Neural progenitor cell (in vitro differentiated cells): ENCODE data around the gene C7orf33. TPM values are rescaled to one million over a fixed set of nuclear protein-coding genes. Genes with fewer than 3 reads are reported as not detected.

Source experiments
- DNase-seq: peaks from one replicate; pipeline ENCODE4 v3.0.0-alpha.2; 2016; ENCODE audit warnings: low spot score
- H2AFZ ChIP-seq: fragments of 200-600 bp; sonication (generic); replicated peaks from 2 replicates; pipeline ENCODE4 v1.6.1; 2016; ENCODE audit warnings: antibody characterized with exemption
- H3F3A ChIP-seq: fragments of 200-600 bp; sonication (generic); 2 replicates; pipeline ENCODE4 v1.6.1; 2016; ENCODE audit warnings: antibody characterized with exemption, low read depth
- H3K27ac ChIP-seq: fragments of 200-600 bp; sonication (generic); 2 replicates; pipeline ENCODE4 v1.5.1; 2016; ENCODE audit warnings: mild to moderate bottlenecking
- H3K27me3 ChIP-seq: fragments of 200-600 bp; sonication (generic); 2 replicates; pipeline ENCODE4 v1.6.1; 2016; ENCODE audit warnings: mild to moderate bottlenecking, moderate library complexity
- H3K36me3 ChIP-seq: fragments of 200-600 bp; sonication (generic); 2 replicates; pipeline ENCODE4 v1.5.1; 2016
- H3K4me1 ChIP-seq: fragments of 200-600 bp; sonication (generic); 2 replicates; pipeline ENCODE4 v1.6.1; 2016; ENCODE audit warnings: mixed run types
- H3K4me2 ChIP-seq: fragments of 200-600 bp; sonication (generic); 2 replicates; pipeline ENCODE4 v1.6.1; 2016
- H3K4me3 ChIP-seq: fragments of 200-600 bp; sonication (generic); 2 replicates; pipeline ENCODE4 v1.5.1; 2016
- H3K79me2 ChIP-seq: fragments of 200-600 bp; sonication (generic); 2 replicates; pipeline ENCODE4 v1.6.1; 2016; ENCODE audit warnings: low read depth
- H3K9ac ChIP-seq: fragments of 200-600 bp; sonication (generic); 2 replicates; pipeline ENCODE4 v1.6.1; 2016
- H3K9me3 ChIP-seq: fragments of 200-600 bp; sonication (generic); 2 replicates; pipeline ENCODE4 v1.5.1; 2016; ENCODE audit warnings: low read depth
- H4K20me1 ChIP-seq: fragments of 200-600 bp; sonication (generic); 2 replicates; pipeline ENCODE4 v1.6.1; 2016; ENCODE audit warnings: low read depth
- H3K27ac Mint-ChIP-seq: 3 replicates; pipeline ENCODE4 v1.8.0; 2021; ENCODE audit warnings: mixed read lengths
- H3K27me3 Mint-ChIP-seq: 2 replicates; pipeline ENCODE4 v1.8.0; 2022; ENCODE audit warnings: low read depth, mild to moderate bottlenecking, inconsistent platforms, moderate library complexity, mixed read lengths; ENCODE audit not compliant: insufficient read depth
- H3K36me3 Mint-ChIP-seq: 3 replicates; pipeline ENCODE4 v1.8.0; 2021; ENCODE audit warnings: mixed read lengths
- H3K4me1 Mint-ChIP-seq: 3 replicates; pipeline ENCODE4 v1.8.0; 2021; ENCODE audit warnings: mixed read lengths
- H3K4me3 Mint-ChIP-seq: 3 replicates; pipeline ENCODE4 v1.8.0; 2021; ENCODE audit warnings: mild to moderate bottlenecking, moderate library complexity, mixed read lengths
- H3K9me3 Mint-ChIP-seq: 3 replicates; pipeline ENCODE4 v1.8.0; 2020; ENCODE audit warnings: mixed read lengths
- CTCF ChIP-seq: fragments of 200-600 bp; sonication (generic); IDR thresholded peaks from 2 replicates; pipeline ENCODE4 v1.5.1; 2017; ENCODE audit warnings: antibody characterized with exemption, mild to moderate bottlenecking
- EZH2 ChIP-seq: fragments of 200-600 bp; sonication (generic); IDR thresholded peaks from 2 replicates; pipeline ENCODE4 v1.6.1; 2017; ENCODE audit warnings: antibody characterized with exemption, mild to moderate bottlenecking, moderate library complexity
- EZH2phosphoT487 ChIP-seq: fragments of 200-600 bp; sonication (generic); IDR thresholded peaks from 2 replicates; pipeline ENCODE4 v1.6.1; 2017; ENCODE audit warnings: antibody characterized with exemption
- total RNA-seq: library from RNA; depleted of rRNA; stranded (reverse); fragments of >200 nt; gene quantifications from 2 replicates; pipeline ENCODE4 v1.2.3, GENCODE V29; 2015; ENCODE audit warnings: low replicate concordance

C7orf33 gene
- total RNA-seq, 1 donor from 2014 or later: not detected

- DNase-seq: no peak
- H3K27me3 ChIP-seq: no peaks in the 10 kb centered on the region
- H3K27me3 Mint-ChIP-seq: no peaks in the 10 kb centered on the region
- H3K4me3 Mint-ChIP-seq: no peak overlapping the region
- H3K27ac ChIP-seq: no peak overlapping the region
- H3K9me3 ChIP-seq: no peaks in the 10 kb centered on the region
- no peaks in the 10 kb centered on the region for H3K36me3 ChIP-seq
- H3K9ac ChIP-seq: no peak overlapping the region
- no peaks in the 10 kb centered on the region for H3K9me3 Mint-ChIP-seq
- no peak overlapping the region for H3K27ac Mint-ChIP-seq
- no peaks in the 10 kb centered on the region for H4K20me1 ChIP-seq
- H3K36me3 Mint-ChIP-seq: no peaks in the 10 kb centered on the region
- no peak overlapping the region for H2AFZ ChIP-seq
- no peak overlapping the region for H3K4me3 ChIP-seq
- no peaks in the 10 kb centered on the region for H3K4me1 Mint-ChIP-seq
- H3K4me2 ChIP-seq: no peak overlapping the region
- TF ChIP-seq CTCF: no peak
- no peak for TF ChIP-seq EZH2
- no peak for TF ChIP-seq EZH2phosphoT487
- no peaks in the 10 kb centered on the region for H3K4me1 ChIP-seq
- peaks cover 14% of the 10 kb centered on the region for H3F3A ChIP-seq
- no peaks in the 10 kb centered on the region for H3K79me2 ChIP-seq
These were observed 59.8 kb downstream of the C7orf33 start for GRCh38 chr7:148650232-148650858.

GRCh38 chr7:148652773-148653172 lies 62.2 kb downstream of the C7orf33 start:
- Histone ChIP-seq H3K4me3 (no peak overlapping the region), H4K20me1 (no peaks in the 10 kb centered on the region), H3K4me2 (no peak overlapping the region), H3K27me3 (no peaks in the 10 kb centered on the region), H3K4me1 (no peaks in the 10 kb centered on the region), H3K9ac (no peak overlapping the region), H3K36me3 (no peaks in the 10 kb centered on the region), H3K79me2 (no peaks in the 10 kb centered on the region), H3K9me3 (no peaks in the 10 kb centered on the region), H3K27ac (no peak overlapping the region), H2AFZ (no peak overlapping the region), H3F3A (peaks cover 14% of the 10 kb centered on the region)
- H3K9me3 Mint-ChIP-seq: no peaks in the 10 kb centered on the region
- H3K4me1 Mint-ChIP-seq: no peaks in the 10 kb centered on the region
- H3K36me3 Mint-ChIP-seq: no peaks in the 10 kb centered on the region
- TF ChIP-seq EZH2phosphoT487 (no peak), EZH2 (no peak), CTCF (no peak)
- no peak for DNase-seq
- no peak overlapping the region for H3K27ac Mint-ChIP-seq
- no peaks in the 10 kb centered on the region for H3K27me3 Mint-ChIP-seq
- no peak overlapping the region for H3K4me3 Mint-ChIP-seq

- no peak overlapping the region for H3K27ac Mint-ChIP-seq
- no peak for DNase-seq
- no peaks in the 10 kb centered on the region for H3K79me2 ChIP-seq
- TF ChIP-seq CTCF (no peak), EZH2phosphoT487 (no peak), EZH2 (no peak)
- H3K27ac ChIP-seq: no peak overlapping the region
- H2AFZ ChIP-seq: no peak overlapping the region
- no peak overlapping the region for H3K4me3 ChIP-seq
- no peaks in the 10 kb centered on the region for H3K27me3 ChIP-seq
- H3K4me3 Mint-ChIP-seq: no peak overlapping the region
- no peak overlapping the region for H3K4me2 ChIP-seq
- H3K9me3 Mint-ChIP-seq: peaks cover 3% of the 10 kb centered on the region
- no peaks in the 10 kb centered on the region for H3K9me3 ChIP-seq
- no peaks in the 10 kb centered on the region for H3F3A ChIP-seq
- no peaks in the 10 kb centered on the region for H3K36me3 Mint-ChIP-seq
- H3K27me3 Mint-ChIP-seq: no peaks in the 10 kb centered on the region
- H3K4me1 ChIP-seq: no peaks in the 10 kb centered on the region
- H4K20me1 ChIP-seq: no peaks in the 10 kb centered on the region
- no peak overlapping the region for H3K9ac ChIP-seq
- H3K4me1 Mint-ChIP-seq: no peaks in the 10 kb centered on the region
- no peaks in the 10 kb centered on the region for H3K36me3 ChIP-seq
These were observed 67.4 kb downstream of the C7orf33 start for GRCh38 chr7:148657929-148658328.
